ENCODE measurements around the gene HOXA3. TPM values are rescaled to one million over a fixed set of nuclear protein-coding genes. Genes with fewer than 3 reads are reported as not detected.
A peak's percentile ranks its signal among the peaks of the same experiment; 100 is the strongest.

Gene HOXA3
- total RNA-seq, 4 donors from 2014 or later: 5.5 to 19.9 (median 6.2) TPM

- peaks cover 91% of the 10 kb centered on the region for H3K4me1 ChIP-seq
- no peaks in the 10 kb centered on the region for H3K9me3 ChIP-seq
- peak overlapping the region; percentile 97 for H3K27ac ChIP-seq
- H3K4me3 ChIP-seq: peak overlapping the region; percentile 84
- peak in 1 of 2 donors; percentile 76 for DNase-seq (ENCODE audit: low spot score in 2 of 2)
- H3K27me3 ChIP-seq: peaks cover 15% of the 10 kb centered on the region
- TF ChIP-seq POLR2AphosphoS5 (IDR thresholded peaks at IDR 0.05) (no peak), POLR2A (IDR thresholded peaks at IDR 0.05) (no peak), EP300 (IDR thresholded peaks at IDR 0.05) (no peak)
- TF ChIP-seq, protein P1, sequence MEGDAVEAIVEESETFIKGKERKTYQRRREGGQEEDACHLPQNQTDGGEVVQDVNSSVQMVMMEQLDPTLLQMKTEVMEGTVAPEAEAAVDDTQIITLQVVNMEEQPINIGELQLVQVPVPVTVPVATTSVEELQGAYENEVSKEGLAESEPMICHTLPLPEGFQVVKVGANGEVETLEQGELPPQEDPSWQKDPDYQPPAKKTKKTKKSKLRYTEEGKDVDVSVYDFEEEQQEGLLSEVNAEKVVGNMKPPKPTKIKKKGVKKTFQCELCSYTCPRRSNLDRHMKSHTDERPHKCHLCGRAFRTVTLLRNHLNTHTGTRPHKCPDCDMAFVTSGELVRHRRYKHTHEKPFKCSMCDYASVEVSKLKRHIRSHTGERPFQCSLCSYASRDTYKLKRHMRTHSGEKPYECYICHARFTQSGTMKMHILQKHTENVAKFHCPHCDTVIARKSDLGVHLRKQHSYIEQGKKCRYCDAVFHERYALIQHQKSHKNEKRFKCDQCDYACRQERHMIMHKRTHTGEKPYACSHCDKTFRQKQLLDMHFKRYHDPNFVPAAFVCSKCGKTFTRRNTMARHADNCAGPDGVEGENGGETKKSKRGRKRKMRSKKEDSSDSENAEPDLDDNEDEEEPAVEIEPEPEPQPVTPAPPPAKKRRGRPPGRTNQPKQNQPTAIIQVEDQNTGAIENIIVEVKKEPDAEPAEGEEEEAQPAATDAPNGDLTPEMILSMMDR (IDR thresholded peaks at IDR 0.05): no peak
- WGBS: 70% methylated on average over 10 of the region's 10 CpGs
- no peaks in the 10 kb centered on the region for H3K36me3 ChIP-seq
Observed at GRCh38 chr7:27154369-27154768, 2.0 kb upstream of the HOXA3 start.

GRCh38 chr7:27153526-27153925, 1.1 kb upstream of the HOXA3 start:
- Histone ChIP-seq H3K4me1 (peaks cover 95% of the 10 kb centered on the region), H3K27me3 (peaks cover 19% of the 10 kb centered on the region), H3K4me3 (no peak overlapping the region), H3K36me3 (no peaks in the 10 kb centered on the region), H3K9me3 (no peaks in the 10 kb centered on the region), H3K27ac (peak overlapping the region; percentile 97)
- no peak for DNase-seq (ENCODE audit: low spot score in 2 of 2)
- WGBS: 70% methylated on average over 3 of the region's 3 CpGs
- TF ChIP-seq POLR2AphosphoS5 (IDR thresholded peaks at IDR 0.05): no peak
- TF ChIP-seq EP300 (IDR thresholded peaks at IDR 0.05): no peak
- TF ChIP-seq POLR2A (IDR thresholded peaks at IDR 0.05): no peak
- TF ChIP-seq, protein P1 (IDR thresholded peaks at IDR 0.05): no peak

GRCh38 chr7:27152816-27153442, 546 bp upstream of the HOXA3 start:
- peak overlapping the region; percentile 97 for H3K27ac ChIP-seq
- H3K27me3 ChIP-seq: peaks cover 19% of the 10 kb centered on the region
- TF ChIP-seq POLR2A (IDR thresholded peaks at IDR 0.05) (no peak), EP300 (IDR thresholded peaks at IDR 0.05) (no peak), POLR2AphosphoS5 (IDR thresholded peaks at IDR 0.05) (no peak)
- TF ChIP-seq, protein P1 (IDR thresholded peaks at IDR 0.05): no peak
- peaks cover 96% of the 10 kb centered on the region for H3K4me1 ChIP-seq
- peak overlapping the region; percentile 53 for H3K4me3 ChIP-seq
- H3K9me3 ChIP-seq: no peaks in the 10 kb centered on the region
- DNase-seq (ENCODE audit: low spot score in 2 of 2): no peak
- no peaks in the 10 kb centered on the region for H3K36me3 ChIP-seq
- WGBS: 23% methylated on average over 16 of the region's 22 CpGs

- H3K4me3 ChIP-seq: peak overlapping the region; percentile 53
- peak in 1 of 2 donors; percentile 74 for DNase-seq (ENCODE audit: low spot score in 2 of 2)
- TF ChIP-seq EP300 (IDR thresholded peaks at IDR 0.05): no peak
- TF ChIP-seq POLR2AphosphoS5 (IDR thresholded peaks at IDR 0.05): no peak
- no peak for TF ChIP-seq POLR2A (IDR thresholded peaks at IDR 0.05)
Observed at GRCh38 chr7:27151341-27151930, 947 bp downstream of the HOXA3 start.

DNA sequence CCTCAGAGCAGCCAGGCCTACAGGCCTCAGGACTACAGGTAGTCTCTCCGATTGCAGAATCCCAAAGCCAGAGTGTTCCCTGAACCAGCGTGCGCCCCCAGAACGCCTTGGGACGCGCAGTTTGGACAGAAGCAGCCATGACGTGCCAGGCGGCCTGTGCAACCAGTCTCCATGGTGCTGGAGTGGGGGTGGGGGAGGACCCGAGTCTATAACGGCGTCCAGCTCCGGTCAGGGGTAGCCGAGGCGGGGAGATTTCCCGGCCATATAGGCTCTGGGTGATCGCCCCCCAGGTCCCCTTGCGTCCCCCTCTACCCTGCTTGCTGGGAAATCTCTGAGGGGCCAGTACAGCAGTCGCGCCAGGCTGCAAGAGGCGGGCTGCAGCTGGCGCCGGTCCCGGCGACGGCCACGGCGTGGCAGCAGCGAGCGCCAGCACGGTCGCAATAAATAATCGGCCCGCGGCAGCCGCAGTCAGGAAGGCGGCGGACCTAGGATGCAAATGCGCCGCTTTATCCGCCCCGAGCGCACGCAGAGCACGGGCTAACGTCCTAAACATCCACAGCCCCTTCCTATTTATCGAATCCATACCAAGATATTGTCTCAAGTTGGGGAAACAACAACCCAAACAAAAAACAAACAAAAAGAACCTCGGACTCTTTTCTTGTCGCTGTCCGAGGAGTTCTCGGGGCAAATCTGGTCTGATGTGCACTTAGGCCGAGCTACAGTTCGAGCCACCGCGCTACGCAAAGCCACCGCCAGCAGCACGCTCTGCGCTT, 1.6 kb downstream of the HOXA3 start:
- Histone ChIP-seq H3K27me3 (peaks cover 14% of the 10 kb centered on the region), H3K36me3 (peaks cover under 1% of the 10 kb centered on the region), H3K9me3 (no peaks in the 10 kb centered on the region), H3K4me3 (peak overlapping the region; percentile 53), H3K4me1 (peaks cover 97% of the 10 kb centered on the region), H3K27ac (peak overlapping the region; percentile 97)
- DNase-seq (ENCODE audit: low spot score in 2 of 2): peak; percentile 86 to 90
- 2% methylated on average over 11 of the region's 58 CpGs for WGBS
- TF ChIP-seq POLR2A (IDR thresholded peaks at IDR 0.05): peak in 1 of 2 donors; percentile 47
- TF ChIP-seq POLR2AphosphoS5 (IDR thresholded peaks at IDR 0.05): peak in 2 of 3 donors; percentile 44 to 89
- TF ChIP-seq EP300 (IDR thresholded peaks at IDR 0.05): no peak
- TF ChIP-seq, protein P1 (IDR thresholded peaks at IDR 0.05): peak; percentile 56 to 95

More at GRCh38 chr7:27151341-27151930, 947 bp downstream of the HOXA3 start:
- peaks cover 96% of the 10 kb centered on the region for H3K4me1 ChIP-seq
- no peaks in the 10 kb centered on the region for H3K9me3 ChIP-seq
- H3K36me3 ChIP-seq: no peaks in the 10 kb centered on the region
- peaks cover 19% of the 10 kb centered on the region for H3K27me3 ChIP-seq
- WGBS: 2% methylated on average over 19 of the region's 27 CpGs
- peak overlapping the region; percentile 97 for H3K27ac ChIP-seq
